OCI-LY7 (cell line): ENCODE measurements around the gene FBXO45.

ENCODE experiments used
- CTCF ChIP-seq: fragments of 200-600 bp; sonication (generic); conservative IDR thresholded peaks from 2 replicates; pipeline ENCODE4 v1.5.1; 2014; ENCODE audit warnings: mild to moderate bottlenecking, antibody characterized with exemption, low read length, moderate library complexity, mixed read lengths
- EZH2phosphoT487 ChIP-seq: fragments of 200-600 bp; sonication (generic); IDR thresholded peaks from 2 replicates; pipeline ENCODE4 v1.6.1; 2018; ENCODE audit warnings: low read depth, borderline replicate concordance, mild to moderate bottlenecking, mixed run types, antibody characterized with exemption, low read length, moderate library complexity, mixed read lengths

- no peak for TF ChIP-seq EZH2phosphoT487
- TF ChIP-seq CTCF, result no peak
Measured at GRCh38 chr3:196531418-196531817, 37.0 kb upstream of the FBXO45 start.
